Activated CD4-positive, alpha-beta T cell treated with anti-CD3 and anti-CD28 coated beads, Interleukin-2, amount 50 U/mL, for 1 hour (primary cell): ENCODE results near the gene NAGK.

Experiments
- DNase-seq: peaks from one replicate; pipeline ENCODE4 v3.0.0-alpha.2; 2020

NAGK gene

GRCh38 chr2:71117063-71117462 lies 48.6 kb downstream of the NAGK start:
- DNase-seq = no peak

- DNase-seq = no peak
Measured at GRCh38 chr2:71120195-71120594, 51.7 kb downstream of the NAGK start.

- DNase-seq = no peak
Measured at GRCh38 chr2:71121479-71121878, 53.0 kb downstream of the NAGK start.

GRCh38 chr2:71122387-71123298 lies 54.2 kb downstream of the NAGK start:
- DNase-seq = no peak

- DNase-seq = no peak
Measured at GRCh38 chr2:71125506-71126294, 57.3 kb downstream of the NAGK start.

- DNase-seq = no peak
Measured at GRCh38 chr2:71126957-71127356, 58.5 kb downstream of the NAGK start.
